RWPE1 (cell line): ENCODE data around the gene MTCL1.

Source experiments
- CTCF ChIA-PET: fragments of 350-600 bp; sonication (Branson Sonifier 250); formaldehyde crosslinking; extraction: SDS; loops from one replicate; lab custom pipeline; 2021; lab: Yijun Ruan, JAX
- POLR2A ChIA-PET: fragments of 400-600 bp; formaldehyde crosslinking; extraction: SDS; loops from one replicate; lab custom pipeline; 2020; ENCODE audit warnings: antibody characterized with exemption; ENCODE audit not compliant: low non-redundant PET; lab: Yijun Ruan, JAX
- DNase-seq: peaks from one replicate; pipeline ENCODE4 v3.0.0; 2012; ENCODE audit warnings: low spot score
- H3K27ac ChIP-seq: fragments of 450-650 bp; 2 replicates; pipeline ENCODE4 v1.5.1; 2017
- TF ChIP-seq, protein P1 (sequence below): fragments of 450-650 bp; conservative IDR thresholded peaks from 2 replicates; pipeline ENCODE4 v1.5.1; 2017; ENCODE audit warnings: low read depth, mild to moderate bottlenecking

Gene MTCL1

DNA sequence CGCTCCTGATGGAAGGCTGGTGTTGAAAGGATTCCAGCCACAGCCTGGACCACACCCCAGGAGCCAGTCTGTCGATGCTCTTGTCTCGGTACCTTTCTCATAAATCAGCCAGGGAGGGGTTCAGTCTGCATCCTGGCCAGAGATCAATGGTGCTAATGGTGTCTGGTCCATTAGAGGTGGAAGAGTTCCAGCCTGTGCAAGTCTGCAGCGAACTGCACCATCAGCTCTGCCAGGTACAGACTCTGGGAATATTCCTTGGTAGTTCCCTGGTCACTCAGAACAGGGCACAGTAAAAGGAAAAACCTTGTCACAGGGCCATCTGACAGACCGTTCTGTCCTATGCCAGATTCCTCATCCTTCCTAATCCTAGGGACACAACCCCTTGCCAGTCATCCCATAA is 164.3 kb downstream of the MTCL1 start:
- DNase-seq, result no peak
- POLR2A ChIA-PET, result no interaction called here
- CTCF ChIA-PET, result no interaction called here
- TF ChIP-seq, protein P1, sequence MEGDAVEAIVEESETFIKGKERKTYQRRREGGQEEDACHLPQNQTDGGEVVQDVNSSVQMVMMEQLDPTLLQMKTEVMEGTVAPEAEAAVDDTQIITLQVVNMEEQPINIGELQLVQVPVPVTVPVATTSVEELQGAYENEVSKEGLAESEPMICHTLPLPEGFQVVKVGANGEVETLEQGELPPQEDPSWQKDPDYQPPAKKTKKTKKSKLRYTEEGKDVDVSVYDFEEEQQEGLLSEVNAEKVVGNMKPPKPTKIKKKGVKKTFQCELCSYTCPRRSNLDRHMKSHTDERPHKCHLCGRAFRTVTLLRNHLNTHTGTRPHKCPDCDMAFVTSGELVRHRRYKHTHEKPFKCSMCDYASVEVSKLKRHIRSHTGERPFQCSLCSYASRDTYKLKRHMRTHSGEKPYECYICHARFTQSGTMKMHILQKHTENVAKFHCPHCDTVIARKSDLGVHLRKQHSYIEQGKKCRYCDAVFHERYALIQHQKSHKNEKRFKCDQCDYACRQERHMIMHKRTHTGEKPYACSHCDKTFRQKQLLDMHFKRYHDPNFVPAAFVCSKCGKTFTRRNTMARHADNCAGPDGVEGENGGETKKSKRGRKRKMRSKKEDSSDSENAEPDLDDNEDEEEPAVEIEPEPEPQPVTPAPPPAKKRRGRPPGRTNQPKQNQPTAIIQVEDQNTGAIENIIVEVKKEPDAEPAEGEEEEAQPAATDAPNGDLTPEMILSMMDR, result no peak
- no peak overlapping the region for H3K27ac ChIP-seq

- ChIA-PET CTCF (interaction anchor here (0.6 kb wide), 1 partner anchor 18 kb away, joined by 3 read pairs; no protein-coding TSS in a partner anchor), POLR2A (no interaction called here)
- H3K27ac ChIP-seq, result no peak overlapping the region
- peak; percentile 25 for DNase-seq
- TF ChIP-seq, protein P1, result no peak
These were observed 165.2 kb downstream of the MTCL1 start for GRCh38 chr18:8870528-8870927.

DNA sequence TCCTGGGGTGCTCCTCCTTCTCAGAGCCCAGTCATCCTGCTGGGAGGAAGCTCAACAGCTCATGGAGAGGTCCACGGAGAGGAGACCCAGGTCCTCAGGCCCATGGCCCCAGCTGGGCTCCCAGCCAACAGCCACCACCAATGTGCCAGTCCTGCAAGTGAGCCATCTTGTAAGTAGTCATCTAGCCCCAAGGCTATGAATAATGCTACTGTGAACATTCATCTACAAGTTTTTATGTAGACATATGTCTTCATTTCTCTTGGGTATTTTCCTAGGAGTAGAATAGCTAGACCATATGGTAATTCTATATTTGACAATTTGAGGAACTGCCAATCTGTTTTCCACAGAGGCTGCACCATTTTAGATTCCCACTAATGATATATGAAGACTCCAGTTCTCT is 166.1 kb downstream of the MTCL1 start:
- DNase-seq, result peak; percentile 24
- POLR2A ChIA-PET, result interaction anchor here (0.7 kb wide), 1 partner anchor 1034 kb away, joined by 3 read pairs; no protein-coding TSS in a partner anchor
- CTCF ChIA-PET, result interaction anchor here (0.6 to 0.7 kb wide), 2 partner anchors 88 to 671 kb away, joined by 3 read pairs; no protein-coding TSS in a partner anchor
- TF ChIP-seq, protein P1, result no peak
- peak overlapping the region; percentile 62 for H3K27ac ChIP-seq

DNA sequence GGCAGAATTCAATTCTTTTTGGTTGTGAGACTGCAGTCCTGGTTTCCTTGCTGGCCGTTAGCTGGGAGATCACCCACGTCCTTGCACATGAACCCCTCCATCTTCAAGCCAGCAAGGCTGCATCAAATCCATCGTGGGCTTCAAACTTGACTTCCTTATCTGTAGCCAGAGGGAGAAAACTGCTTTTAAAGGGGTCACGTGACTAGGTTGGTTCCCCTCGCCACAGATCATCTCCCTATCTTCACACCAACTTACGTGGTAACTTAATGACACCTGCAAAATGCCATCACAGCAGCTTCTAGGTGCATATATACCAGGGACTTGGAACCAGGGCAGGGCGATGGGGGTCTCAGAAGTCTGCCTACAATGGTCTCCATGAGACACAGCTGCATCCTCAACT is 169.5 kb downstream of the MTCL1 start:
- DNase-seq, result no peak
- CTCF ChIA-PET, result interaction anchor here (0.7 kb wide), 1 partner anchor 107 kb away, joined by 4 read pairs; no protein-coding TSS in a partner anchor
- TF ChIP-seq, protein P1, result no peak
- POLR2A ChIA-PET, result no interaction called here
- H3K27ac ChIP-seq, result no peak overlapping the region

DNA sequence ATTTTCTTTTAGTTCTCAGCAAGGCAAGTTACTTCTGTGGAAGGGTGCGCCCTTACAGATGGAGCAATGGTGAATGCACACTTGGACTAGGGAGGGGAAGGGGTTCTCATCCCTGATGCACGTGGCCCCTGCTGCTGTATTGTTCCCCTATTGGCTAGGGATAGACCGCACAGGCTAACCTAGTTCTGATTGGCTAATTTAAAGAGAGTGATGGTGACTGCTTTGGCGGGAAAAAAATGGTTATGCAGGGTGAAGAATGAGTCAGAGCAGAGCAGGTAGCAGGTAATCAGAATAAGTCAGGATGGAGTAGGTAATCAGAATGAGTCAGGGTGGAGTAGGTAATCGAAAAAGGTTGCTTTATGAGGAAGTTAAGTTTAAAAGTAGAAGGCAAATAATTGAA is 171.5 kb downstream of the MTCL1 start:
- DNase-seq, result no peak
- TF ChIP-seq, protein P1, result no peak
- no peak overlapping the region for H3K27ac ChIP-seq
- ChIA-PET CTCF (no interaction called here), POLR2A (no interaction called here)

DNA sequence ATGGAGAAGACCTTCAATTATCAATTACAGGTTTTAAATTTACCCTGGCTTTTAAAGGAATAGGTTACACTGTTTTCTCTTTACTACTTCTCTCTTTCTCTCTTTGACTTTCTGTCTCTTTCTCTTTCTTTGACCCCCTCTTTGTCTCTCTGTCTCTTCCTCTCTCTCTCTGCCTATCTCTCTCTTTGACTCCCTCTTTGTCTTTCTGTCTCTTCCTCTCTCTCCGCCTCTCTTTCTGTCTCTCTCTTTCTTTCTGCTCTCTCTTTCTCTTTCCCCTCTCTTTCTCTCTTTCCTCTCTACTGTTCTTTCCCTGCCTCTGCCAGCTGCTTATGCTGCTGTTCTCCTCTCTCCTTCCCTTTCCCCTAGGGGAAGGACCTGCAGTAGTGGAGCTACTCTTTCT is 175.7 kb downstream of the MTCL1 start:
- H3K27ac ChIP-seq, result no peak overlapping the region
- TF ChIP-seq, protein P1, result no peak
- POLR2A ChIA-PET, result interaction anchor here (0.7 kb wide), 1 partner anchor 98 kb away, joined by 7 read pairs; no protein-coding TSS in a partner anchor
- DNase-seq, result no peak
- CTCF ChIA-PET, result no interaction called here
